H1 (cell line): ENCODE results near the gene PAQR7. TPM values are rescaled to one million over a fixed set of nuclear protein-coding genes. Genes with fewer than 3 reads are reported as not detected.

Experiments
- CTCF ChIA-PET: fragments of 300-600 bp; sonication (Branson Sonifier 250); formaldehyde crosslinking; loops from one replicate; lab custom pipeline; 2021; ENCODE audit not compliant: partially characterized antibody; lab: Charles Lee
- POLR2A ChIA-PET: fragments of 300-600 bp; sonication (Branson Sonifier 250); formaldehyde crosslinking; loops from one replicate; lab custom pipeline; 2021; ENCODE audit warnings: inconsistent platforms; ENCODE audit not compliant: partially characterized antibody; lab: Charles Lee
- DNase-seq, 2 experiments: peaks; one replicate each; pipeline versions ENCODE4 v3.0.0 to v3.0.0-alpha.2; 2010 to 2022; ENCODE audit warnings: low spot score in 2 of 2, low read depth in 1 of 2, mixed read lengths in 1 of 2
- FAIRE-seq: peaks from 2 replicates; lab custom pipeline; 2011; peaks lifted over from hg19 to GRCh38; lab: Jason Lieb, UNC
- H2AFZ ChIP-seq: 2 replicates; pipeline ENCODE4 v1.8.1; 2012; ENCODE audit warnings: low read length, inconsistent platforms
- H2AK5ac ChIP-seq: 2 replicates; pipeline ENCODE4 v1.6.1; 2013; ENCODE audit warnings: low read depth, low read length
- H2BK120ac ChIP-seq: replicated peaks from 2 replicates; pipeline ENCODE3; 2013; ENCODE audit warnings: low read depth, low read length, inconsistent platforms
- H2BK12ac ChIP-seq: 2 replicates; pipeline ENCODE4 v1.6.1; 2013; ENCODE audit warnings: low read depth, low read length
- H2BK15ac ChIP-seq: 2 replicates; pipeline ENCODE4 v1.6.1; 2013; ENCODE audit warnings: low read length
- H2BK20ac ChIP-seq: 2 replicates; pipeline ENCODE4 v1.6.1; 2013; ENCODE audit warnings: low read length
- H2BK5ac ChIP-seq: 2 replicates; pipeline ENCODE4 v1.6.1; 2013; ENCODE audit warnings: low read depth, low read length
- H3K14ac ChIP-seq: 2 replicates; pipeline ENCODE4 v1.6.1; 2013; ENCODE audit warnings: inconsistent platforms; ENCODE audit not compliant: insufficient read length
- H3K18ac ChIP-seq: 2 replicates; pipeline ENCODE4 v1.6.1; 2013; ENCODE audit warnings: low read length; ENCODE audit errors: extremely low read depth
- H3K23ac ChIP-seq: 2 replicates; pipeline ENCODE4 v1.6.1; 2013; ENCODE audit warnings: inconsistent platforms; ENCODE audit not compliant: insufficient read length
- H3K23me2 ChIP-seq: 2 replicates; pipeline ENCODE4 v1.6.1; 2013; ENCODE audit warnings: low read depth, low read length
- H3K27ac ChIP-seq: 2 replicates; pipeline ENCODE4 v1.6.1; 2011; ENCODE audit warnings: low read depth, low read length, inconsistent platforms
- H3K27me3 ChIP-seq, 4 experiments: replicated peaks in 1 of 4; 1 replicate in 1 of 4; 2 replicates in 3 of 4; pipeline versions ENCODE4 v1.6.1 to v1.8.1; 2011 to 2013; ENCODE audit warnings: low read length in 3 of 4, mild to moderate bottlenecking in 3 of 4, inconsistent platforms in 2 of 4, mixed read lengths in 2 of 4, moderate library complexity in 1 of 4; ENCODE audit not compliant: control insufficient read depth in 3 of 4, insufficient read depth in 3 of 4; ENCODE audit errors: extremely low read depth in 1 of 4
- H3K36me3 ChIP-seq, 4 experiments: 2 replicates each; pipeline versions ENCODE4 v1.6.1 to v1.8.1; 2011 to 2013; ENCODE audit warnings: mild to moderate bottlenecking in 4 of 4, low read length in 3 of 4, moderate library complexity in 2 of 4, control low read depth in 1 of 4, inconsistent platforms in 1 of 4; ENCODE audit not compliant: insufficient read depth in 4 of 4, control insufficient read depth in 2 of 4
- H3K4ac ChIP-seq: replicated peaks from 2 replicates; pipeline ENCODE3; 2013; ENCODE audit warnings: low read length, low read depth, mixed read lengths, inconsistent platforms; ENCODE audit not compliant: insufficient read length
- H3K4me1 ChIP-seq, 4 experiments: replicated peaks in 1 of 4; 1 replicate in 1 of 4; 2 replicates in 3 of 4; pipeline versions ENCODE4 v1.6.1 to v1.8.1; 2011 to 2013; ENCODE audit warnings: low read length in 3 of 4, inconsistent platforms in 2 of 4, mixed read lengths in 1 of 4; ENCODE audit not compliant: insufficient read depth in 4 of 4, control insufficient read depth in 3 of 4
- H3K4me2 ChIP-seq, 2 experiments: 2 replicates each; pipeline versions ENCODE4 v1.6.1 to v1.8.1; 2011 to 2013; ENCODE audit warnings: low read depth in 2 of 2, low read length in 2 of 2, control low read depth in 1 of 2, inconsistent platforms in 1 of 2, mild to moderate bottlenecking in 1 of 2; ENCODE audit not compliant: insufficient read depth in 1 of 2
- H3K4me3 ChIP-seq, 4 experiments: fragments of 200-600, 300-600 bp in 1 of 4; sonication (generic), shearing (Covaris generic), sonication (Bioruptor Twin) in 1 of 4; 2 replicates each; pipeline versions ENCODE4 v1.5.1 to v1.8.1; 2011 to 2016; ENCODE audit warnings: low read length in 4 of 4, low read depth in 3 of 4, control low read depth in 2 of 4, inconsistent platforms in 2 of 4, mild to moderate bottlenecking in 2 of 4, mixed read lengths in 1 of 4, moderate library complexity in 1 of 4; ENCODE audit not compliant: insufficient read depth in 2 of 4; ENCODE audit errors: extremely low read depth in 1 of 4
- H3K56ac ChIP-seq: replicated peaks from 2 replicates; pipeline ENCODE3; 2013; ENCODE audit warnings: low read depth, mild to moderate bottlenecking, mixed read lengths, low read length, inconsistent platforms; ENCODE audit not compliant: insufficient read length
- H3K79me1 ChIP-seq: 2 replicates; pipeline ENCODE4 v1.6.1; 2013; ENCODE audit warnings: low read depth, low read length, control low read depth
- H3K79me2 ChIP-seq, 2 experiments: 2 replicates each; pipeline versions ENCODE4 v1.6.1 to v1.8.1; 2012 to 2013; ENCODE audit warnings: low read length in 2 of 2, mild to moderate bottlenecking in 2 of 2, inconsistent platforms in 1 of 2; ENCODE audit not compliant: insufficient read depth in 2 of 2, control insufficient read depth in 1 of 2
- H3K9ac ChIP-seq, 4 experiments: replicated peaks in 1 of 4; 1 replicate in 1 of 4; 2 replicates in 3 of 4; pipeline versions ENCODE4 v1.6.1 to v1.8.1; 2011 to 2013; ENCODE audit warnings: low read depth in 3 of 4, low read length in 3 of 4, control low read depth in 2 of 4, mild to moderate bottlenecking in 2 of 4, moderate library complexity in 2 of 4, inconsistent platforms in 1 of 4; ENCODE audit errors: extremely low read depth in 1 of 4
- H3K9me3 ChIP-seq, 2 experiments: 2 replicates each; pipeline versions ENCODE4 v1.6.1 to v1.8.1; 2012 to 2013; ENCODE audit warnings: mild to moderate bottlenecking in 2 of 2, moderate library complexity in 2 of 2, control low read depth in 1 of 2, inconsistent platforms in 1 of 2, low read depth in 1 of 2, low read length in 1 of 2, mixed read lengths in 1 of 2; ENCODE audit not compliant: insufficient read depth in 2 of 2
- H4K20me1 ChIP-seq, 2 experiments: replicated peaks in 1 of 2; 2 replicates each; pipeline versions ENCODE3 to v1.8.1; 2011 to 2013; ENCODE audit warnings: inconsistent platforms in 2 of 2, low read length in 2 of 2, mild to moderate bottlenecking in 1 of 2; ENCODE audit not compliant: insufficient read depth in 2 of 2, control insufficient read depth in 1 of 2
- H4K5ac ChIP-seq: 2 replicates; pipeline ENCODE4 v1.6.1; 2013; ENCODE audit warnings: low read length, low read depth, mixed read lengths, inconsistent platforms; ENCODE audit not compliant: insufficient read length
- H4K8ac ChIP-seq: 2 replicates; pipeline ENCODE4 v1.8.0; 2013; ENCODE audit warnings: mild to moderate bottlenecking, moderate library complexity, low read length, inconsistent platforms; ENCODE audit not compliant: insufficient read depth; ENCODE audit errors: extremely low read depth
- H4K91ac ChIP-seq: replicated peaks from 2 replicates; pipeline ENCODE3; 2013; ENCODE audit warnings: low read length, mixed read lengths, inconsistent platforms; ENCODE audit not compliant: insufficient read length
- CBX5 ChIP-seq: fragments of 300-800, 300-1000 bp; sonication (generic); IDR thresholded peaks from 2 replicates; pipeline ENCODE4 v1.7.1; 2016; ENCODE audit warnings: antibody characterized with exemption, low read length, low read depth
- CEBPB ChIP-seq: IDR thresholded peaks from 2 replicates; pipeline ENCODE4 v1.6.1; 2012; ENCODE audit warnings: low read depth, low read length
- CTBP2 ChIP-seq: IDR thresholded peaks from 2 replicates; pipeline ENCODE4 v1.7.0; 2011; ENCODE audit warnings: borderline replicate concordance, mild to moderate bottlenecking, moderate library complexity, mixed read lengths, low read length; ENCODE audit not compliant: insufficient read depth, insufficient read length
- EP300 ChIP-seq, 2 experiments: IDR thresholded peaks; 1 replicate in 1 of 2; 2 replicates in 1 of 2; pipeline ENCODE4 v1.6.1; 2011 to 2012; ENCODE audit warnings: low read depth in 2 of 2, low read length in 2 of 2, mild to moderate bottlenecking in 2 of 2, borderline replicate concordance in 1 of 2, inconsistent platforms in 1 of 2, moderate library complexity in 1 of 2
- EZH2 ChIP-seq: fragments of 200-600 bp; sonication (generic); IDR thresholded peaks from 2 replicates; pipeline ENCODE4 v1.7.1; 2012; ENCODE audit warnings: low read depth, mild to moderate bottlenecking, moderate library complexity, low read length, inconsistent platforms; ENCODE audit not compliant: severe bottlenecking
- FOSL1 ChIP-seq: IDR thresholded peaks from 2 replicates; pipeline ENCODE4 v1.6.1; 2011; ENCODE audit warnings: mild to moderate bottlenecking, low read depth, low read length, moderate library complexity; ENCODE audit not compliant: insufficient read depth
- GTF2F1 ChIP-seq: IDR thresholded peaks from 2 replicates; pipeline ENCODE4 v1.6.1; 2012; ENCODE audit warnings: low read depth, low read length, improper control_type of control experiment, borderline replicate concordance
- HDAC6 ChIP-seq: IDR thresholded peaks from one replicate; pipeline ENCODE4 v1.7.1; 2012; ENCODE audit warnings: low read depth, mild to moderate bottlenecking, inconsistent platforms, low read length, moderate library complexity
- MAFK ChIP-seq: IDR thresholded peaks from 2 replicates; pipeline ENCODE4 v1.6.1; 2012; ENCODE audit warnings: low read depth, mild to moderate bottlenecking, improper control_type of control experiment, low read length
- POU5F1 ChIP-seq: IDR thresholded peaks from 2 replicates; pipeline ENCODE4 v1.6.1; 2011; ENCODE audit warnings: low read depth, mild to moderate bottlenecking, low read length, moderate library complexity
- TBP ChIP-seq: IDR thresholded peaks from 2 replicates; pipeline ENCODE4 v1.6.1; 2011; ENCODE audit warnings: low read depth, low read length, improper control_type of control experiment
- WGBS, 2 experiments: shearing (Covaris generic) in 1 of 2; methylation state at CpG; one replicate each; pipeline versions ENCODE4 v1.1.6 to v1.1.7; 2013 to 2015; ENCODE audit warnings: low lambda C conversion rate in 2 of 2, mixed read lengths in 2 of 2, inconsistent platforms in 1 of 2, low coverage in 1 of 2, missing lambda C conversion rate in 1 of 2; ENCODE audit not compliant: insufficient replicate concordance in 2 of 2, insufficient coverage in 1 of 2, insufficient read length in 1 of 2; ENCODE audit errors: extremely low coverage in 1 of 2, missing lambda C conversion rate in 1 of 2; 5-methylcytosine and 5-hydroxymethylcytosine counted together
- polyA plus RNA-seq, 7 experiments: library from polyadenylated mRNA; depleted of rRNA in 3 of 7; stranded (reverse) in 5 of 7; unstranded in 2 of 7; fragments of >200 nt in 5 of 7; fragments of 200-250 nt in 2 of 7; gene quantifications; 1 replicate in 5 of 7; 2 replicates in 1 of 7; 4 replicates in 1 of 7; pipeline versions ENCODE4 v1.2.1 to v1.2.3, GENCODE V29; 2011 to 2013; ENCODE audit warnings: missing spikeins in 2 of 7, mixed read lengths in 2 of 7
- total RNA-seq: library from RNA; stranded (reverse); fragmentation: NEBNext Ultra II Directional; extraction: Animal tissue kit (Norgen Biotek cat#: 25700); gene quantifications from 2 replicates; pipeline ENCODE4 v1.2.1, GENCODE V29; 2021

Gene PAQR7
- total and polyA plus RNA-seq, 2 of the 8 experiments (the other 6 are each of a cell fraction or from before 2014, with no cell fraction given), result 7.3 to 7.4 TPM

DNA sequence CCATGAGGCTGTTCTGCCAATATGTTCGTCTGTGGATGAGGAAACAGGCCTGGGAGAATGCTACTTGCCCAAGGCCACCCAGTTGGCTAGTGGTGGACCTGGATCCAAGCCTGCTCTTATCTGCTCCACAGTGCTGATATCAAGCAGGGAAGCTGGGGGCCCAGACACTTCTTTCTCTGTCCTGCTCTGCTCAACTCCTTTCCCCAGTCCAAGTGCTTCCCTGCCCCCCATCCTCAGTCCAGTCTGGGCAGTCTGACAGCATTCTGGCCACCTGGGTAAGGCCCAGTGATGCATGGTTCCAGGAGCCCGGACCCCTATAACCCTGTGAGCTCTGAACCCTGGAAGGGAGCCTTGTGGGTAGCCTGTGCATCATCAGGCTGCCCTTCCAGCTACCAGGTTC lies 4.2 kb upstream of the PAQR7 start:
- Histone ChIP-seq H2AK5ac (no peak overlapping the region), H2AFZ (no peak overlapping the region), H3K23ac (no peak overlapping the region), H3K79me1 (no peaks in the 10 kb centered on the region), H3K4me3 (no peak overlapping the region), H3K27me3 (peaks cover 0 to 3% (median 0%) of the 10 kb centered on the region in 4 experiments; a peak in 3 of 7 replicates), H3K23me2 (peaks cover 8% of the 10 kb centered on the region), H4K5ac (no peak overlapping the region), H4K91ac (no peak overlapping the region), H3K27ac (no peak overlapping the region), H2BK120ac (no peak overlapping the region), H2BK15ac (no peak overlapping the region), H2BK5ac (no peak overlapping the region), H4K8ac (no peak overlapping the region), H3K4me1 (peaks cover 0 to 8% (median 6%) of the 10 kb centered on the region in 4 experiments; a peak in 5 of 7 replicates), H3K9me3 (no peaks in the 10 kb centered on the region), H3K79me2 (no peaks in the 10 kb centered on the region), H3K36me3 (no peaks in the 10 kb centered on the region), H2BK20ac (no peak overlapping the region), H3K14ac (no peak overlapping the region), H3K9ac (no peak overlapping the region), H2BK12ac (no peak overlapping the region), H3K4me2 (no peak overlapping the region), H3K18ac (no peak overlapping the region), H3K56ac (no peak overlapping the region), H3K4ac (no peak overlapping the region), H4K20me1 (no peaks in the 10 kb centered on the region)
- 86% methylated on average over 2 of the region's 2 CpGs; no CpG with 5 or more reads in 1 of the 2 experiments for WGBS, 2 experiments
- TF ChIP-seq EZH2 (no peak), HDAC6 (no peak), EP300 (IDR thresholded peaks at IDR 0.05; ENCODE audit: borderline replicate concordance in 1 of 2, low read depth in 2 of 2, low read length in 2 of 2) (no peak), GTF2F1 (no peak), CTBP2 (no peak), CEBPB (no peak), POU5F1 (no peak), MAFK (no peak), FOSL1 (no peak), TBP (no peak), CBX5 (no peak)
- ChIA-PET CTCF (interaction anchor here (1.2 to 2.8 kb wide), 3 partner anchors 16 to 125 kb away, joined by 3 to 20 read pairs (median 3); no protein-coding TSS in a partner anchor), POLR2A (interaction anchor here (0.9 kb wide), 1 partner anchor 9 kb away, joined by 3 read pairs; no protein-coding TSS in a partner anchor)
- FAIRE-seq, result no peak
- DNase-seq, result no peak
